ENCODE data around the gene BBS9.

DNA sequence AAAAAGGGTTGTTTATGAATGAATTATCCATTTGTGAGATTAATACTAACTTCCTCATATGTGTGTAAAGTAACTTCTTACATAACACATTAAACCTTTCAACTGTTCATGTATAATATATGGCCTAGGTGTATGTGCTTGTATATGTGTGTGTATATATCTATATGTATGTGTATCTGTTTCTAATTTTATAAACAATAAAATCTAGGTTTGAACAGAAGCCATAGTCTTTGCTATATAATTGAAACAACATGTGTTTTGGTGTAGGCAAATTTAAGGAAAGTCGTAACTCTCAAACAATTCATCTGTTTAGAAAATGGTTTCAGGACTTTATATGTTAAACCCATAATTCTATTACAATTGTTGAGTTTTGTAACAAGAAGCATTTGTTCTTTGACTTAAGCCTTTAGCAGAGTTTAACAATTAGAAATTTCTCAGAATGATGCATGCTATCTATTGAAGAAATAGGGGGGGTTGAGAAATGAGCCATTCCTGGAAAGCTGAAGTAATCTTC is 103.3 kb downstream of the BBS9 start:
- TF ChIP-seq CTCF (IDR thresholded peaks at IDR 0.05; ENCODE audit: low read length) (no peak), EZH2phosphoT487 (IDR thresholded peaks at IDR 0.05; ENCODE audit: low read length) (no peak), EZH2 (optimal IDR thresholded peaks at IDR 0.05; ENCODE audit: low read depth, low read length) (no peak)
